GM12891 (cell line): ENCODE data around the gene FAM156B.
"Not testable (repeated sequence)": the region's sequence is repeated elsewhere in the genome, so short reads cannot be mapped to it uniquely, and the experiment has no call there.

Experiments
- POLR2A ChIP-seq: IDR thresholded peaks from 2 replicates; pipeline ENCODE4 v1.6.1; 2011; ENCODE audit warnings: low read depth, low read length, control low read depth
- POLR2AphosphoS5 ChIP-seq: IDR thresholded peaks from 2 replicates; pipeline ENCODE4 v1.6.1; 2011; ENCODE audit warnings: low read depth, low read length, control low read depth
- SPI1 ChIP-seq: IDR thresholded peaks from 2 replicates; pipeline ENCODE4 v1.6.1; 2011; ENCODE audit warnings: low read depth, low read length, control low read depth
- TAF1 ChIP-seq: IDR thresholded peaks from 2 replicates; pipeline ENCODE4 v1.6.1; 2011; ENCODE audit warnings: low read depth, low read length, control low read depth

DNA sequence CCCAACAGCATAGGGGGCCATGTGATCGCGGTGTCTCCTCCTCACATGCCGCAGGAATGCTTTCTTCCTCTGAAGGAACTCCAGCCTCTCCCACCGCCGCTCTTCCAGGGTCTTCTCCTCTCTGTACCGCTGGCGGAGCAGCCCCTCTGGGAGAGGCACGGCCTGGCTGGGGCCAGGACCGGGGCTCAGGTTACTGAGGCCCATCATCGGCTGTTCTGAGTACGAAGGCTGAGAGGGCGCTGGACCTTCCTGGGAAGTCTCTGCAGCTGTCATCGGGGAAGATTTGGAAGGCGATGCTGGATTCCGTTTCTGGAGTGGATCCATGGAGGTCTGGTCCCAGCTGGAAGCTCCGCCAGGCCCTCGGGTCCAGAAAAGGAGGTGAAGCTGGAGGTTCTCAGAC is 51.1 kb downstream of the FAM156B start:
- TF ChIP-seq POLR2AphosphoS5, POLR2A, TAF1, SPI1: not testable (repeated sequence)
